NCI-H187 (cell line): ENCODE measurements around the gene CKAP2L.

Experiments
- DNase-seq, 2 experiments: peaks; one replicate each; lab custom pipeline; 2025; lab: John Stamatoyannopoulos, UW

CKAP2L gene

DNA sequence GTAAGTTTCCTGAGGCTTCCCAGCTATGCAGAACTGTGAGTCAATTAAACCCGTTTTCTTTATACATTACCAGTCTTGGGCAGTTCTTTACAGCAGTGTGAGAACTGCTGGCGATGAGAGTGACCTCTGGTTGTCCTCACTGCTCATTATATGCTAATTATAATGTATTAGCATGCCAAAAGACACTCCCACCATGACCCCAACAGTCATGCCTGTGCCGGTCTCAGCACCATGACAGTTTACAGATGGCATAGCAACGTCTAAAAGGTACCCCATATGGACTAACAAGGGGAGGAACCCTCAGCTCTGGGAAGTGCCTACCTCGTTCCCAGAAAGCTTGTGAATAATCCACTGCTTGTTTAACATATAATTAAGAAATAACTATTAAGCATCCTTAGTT, 28.0 kb upstream of the CKAP2L start:
- no peak for DNase-seq

- no peak for DNase-seq
These were observed 27.4 kb upstream of the CKAP2L start for GRCh38 chr2:112791693-112792230.

DNA sequence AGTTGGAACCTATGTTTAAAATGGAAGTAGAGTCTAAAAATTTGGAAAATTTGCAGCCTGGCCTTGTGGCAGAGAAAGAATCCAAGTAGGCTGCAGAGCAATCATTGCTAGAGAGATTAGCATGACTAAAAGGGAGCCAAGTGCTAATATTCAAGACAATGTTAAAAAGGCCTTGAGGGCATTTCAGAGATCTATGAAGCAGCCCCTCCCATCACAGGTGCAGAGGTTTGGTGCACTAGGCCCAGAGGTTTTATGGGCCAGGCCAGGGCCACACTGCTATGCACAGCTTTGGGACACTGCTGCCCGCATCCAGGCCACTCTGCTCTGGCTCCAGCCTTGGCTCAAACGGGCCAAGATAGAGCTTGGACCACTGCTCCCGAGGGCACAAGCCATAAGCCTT, 26.6 kb upstream of the CKAP2L start:
- DNase-seq = no peak

GRCh38 chr2:112790305-112790704, 25.9 kb upstream of the CKAP2L start:
- no peak for DNase-seq

- no peak for DNase-seq
These were observed 24.8 kb upstream of the CKAP2L start for GRCh38 chr2:112789186-112789585.

GRCh38 chr2:112788653-112789052, 24.2 kb upstream of the CKAP2L start:
- no peak for DNase-seq

- no peak for DNase-seq
These were observed 23.5 kb upstream of the CKAP2L start for GRCh38 chr2:112787729-112788393.

DNA sequence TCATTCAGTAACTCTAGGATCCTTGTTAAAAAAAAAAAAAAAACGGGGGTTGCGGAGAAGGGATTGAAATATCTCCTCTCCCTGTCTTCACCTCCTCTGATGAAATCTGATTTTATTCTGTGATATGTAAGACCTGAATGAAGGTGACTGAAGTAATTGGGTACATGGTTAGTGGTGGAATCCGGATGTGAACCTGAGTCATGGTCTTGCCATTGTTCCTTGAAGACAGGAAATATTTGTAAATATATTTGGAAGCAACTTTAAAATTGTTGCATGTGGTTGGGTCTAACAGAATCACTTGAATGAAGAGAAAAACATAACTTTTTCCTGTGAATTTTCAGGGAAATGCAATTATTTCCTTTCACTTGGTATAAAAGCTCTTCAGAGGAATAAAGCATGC, 22.9 kb upstream of the CKAP2L start:
- DNase-seq = no peak

DNA sequence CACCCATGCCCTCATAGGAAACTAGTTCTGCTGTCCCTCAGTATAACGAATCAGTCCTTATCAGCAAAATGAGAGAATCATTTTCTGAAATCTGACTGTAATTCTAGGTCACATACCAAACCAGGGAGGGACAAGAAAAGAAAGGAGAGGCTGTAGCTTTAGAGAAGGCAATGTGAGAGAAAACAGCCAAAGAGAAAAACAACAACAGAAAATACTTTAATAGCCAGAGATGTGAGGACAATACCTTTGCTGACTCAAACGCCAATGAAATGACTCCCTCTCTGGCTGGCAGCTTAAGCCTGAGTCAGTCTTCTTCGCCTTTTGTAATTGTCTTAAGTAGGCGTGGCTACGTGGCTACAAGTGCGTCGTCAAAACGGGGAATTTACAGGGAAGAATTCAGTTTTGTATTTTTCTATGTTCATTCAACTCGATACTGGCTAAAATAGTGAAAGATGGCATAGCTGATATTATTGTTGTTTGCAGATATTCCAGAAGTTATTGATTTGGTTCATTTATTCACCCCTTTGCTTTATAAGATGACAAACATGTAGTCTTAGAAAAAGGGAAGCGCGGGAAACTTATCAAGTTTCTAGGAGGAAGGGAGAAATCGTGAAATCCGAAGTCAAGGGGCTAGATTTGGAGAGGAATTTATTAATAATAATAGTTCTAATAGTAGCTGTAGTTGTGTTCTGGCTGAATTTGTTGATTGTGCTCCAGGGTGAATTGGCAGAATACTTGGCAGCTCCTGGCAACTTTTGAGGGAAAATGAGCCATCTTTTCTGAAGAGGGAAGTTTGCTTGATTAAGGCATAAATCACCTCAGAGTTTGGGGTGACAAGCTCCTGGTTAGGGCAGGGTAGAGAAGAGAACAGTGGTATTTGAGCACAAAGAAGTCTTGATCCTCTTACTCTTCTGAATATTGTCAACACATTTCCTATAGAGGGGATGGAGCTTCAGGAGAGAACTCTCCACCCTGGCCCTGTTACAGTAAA, 20.1 kb upstream of the CKAP2L start, which contains the start of gene IL1A:
Gene IL1A, minus strand, starts transcription at position 295 of the 991 bp plus-strand sequence. CDS start 723 bp downstream, outside the sequence.
- DNase-seq = no peak

DNA sequence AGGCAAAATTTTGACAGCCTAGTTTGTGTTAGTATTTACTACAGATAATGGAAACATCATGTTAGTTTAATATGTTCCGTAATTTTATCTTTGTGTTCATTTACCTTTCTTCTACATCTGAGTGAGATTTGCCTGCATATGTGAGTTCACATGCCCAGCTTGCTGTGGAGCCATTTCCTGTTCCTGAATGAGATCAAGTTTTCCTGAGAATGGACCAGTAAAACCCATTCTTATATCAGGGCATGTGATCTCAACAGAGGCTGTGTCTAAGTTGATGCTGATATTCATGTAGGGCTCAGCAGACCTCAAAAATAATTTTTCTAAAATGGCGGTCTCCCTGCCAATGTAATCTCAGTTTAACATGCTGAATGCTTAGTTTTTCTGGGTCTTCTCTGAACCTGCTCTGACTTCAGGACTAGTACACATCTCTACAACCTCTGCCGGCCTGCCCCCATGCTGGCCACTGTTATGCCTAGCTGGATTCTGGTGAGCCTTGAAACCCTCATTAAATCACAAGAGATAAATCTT, 18.8 kb upstream of the CKAP2L start:
- DNase-seq = no peak

- DNase-seq = no peak
These were observed 17.9 kb upstream of the CKAP2L start for GRCh38 chr2:112782234-112782799.

GRCh38 chr2:112779598-112779997, 15.2 kb upstream of the CKAP2L start:
- DNase-seq = no peak

DNA sequence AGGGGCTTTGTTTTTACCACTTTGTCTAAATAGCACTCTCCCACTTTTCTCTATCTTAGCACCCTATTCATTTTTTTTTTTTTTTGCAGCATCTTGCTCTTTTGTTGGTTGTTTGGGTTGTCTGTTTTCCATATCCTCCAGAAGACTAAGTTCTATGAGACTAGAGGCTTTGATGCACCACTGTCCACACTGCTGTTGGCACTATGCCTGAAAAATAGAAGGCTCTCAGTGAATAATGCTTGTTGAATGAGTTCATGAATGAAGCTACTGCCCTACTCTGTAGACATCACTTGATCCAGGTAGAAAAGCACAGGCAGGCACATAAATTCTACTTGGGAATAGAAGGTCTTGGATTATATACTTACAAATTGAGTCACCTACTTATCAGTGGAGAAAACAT, 12.6 kb upstream of the CKAP2L start:
- no peak for DNase-seq

DNA sequence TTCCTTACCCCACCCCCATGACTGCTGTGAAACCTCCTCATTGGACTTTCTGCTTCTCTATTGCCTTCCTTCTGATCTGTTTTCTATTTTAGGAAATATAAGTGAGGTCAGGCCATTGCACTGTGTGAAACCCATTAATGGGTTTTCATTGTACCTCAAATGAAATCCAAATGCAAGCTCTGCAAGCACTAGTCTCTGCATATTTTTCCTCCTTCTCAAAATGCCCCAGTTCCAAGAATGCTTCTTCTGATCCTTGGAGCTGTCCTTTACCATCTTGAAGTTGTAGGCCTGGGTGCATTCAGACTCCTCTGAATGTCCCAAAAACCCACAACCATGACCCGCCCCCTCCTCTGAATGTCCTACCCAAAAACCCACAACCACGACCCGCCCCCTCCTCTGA, 11.7 kb upstream of the CKAP2L start:
- no peak for DNase-seq

GRCh38 chr2:112774536-112775285, 10.3 kb upstream of the CKAP2L start:
- no peak for DNase-seq

GRCh38 chr2:112773556-112773955, 9.1 kb upstream of the CKAP2L start:
- no peak for DNase-seq

GRCh38 chr2:112772911-112773475, 8.6 kb upstream of the CKAP2L start:
- no peak for DNase-seq

GRCh38 chr2:112772322-112772721, 7.9 kb upstream of the CKAP2L start:
- no peak for DNase-seq

GRCh38 chr2:112768432-112768831, 4.0 kb upstream of the CKAP2L start:
- no peak for DNase-seq

GRCh38 chr2:112767693-112768330, 3.4 kb upstream of the CKAP2L start:
- no peak for DNase-seq

- no peak for DNase-seq
These were observed 842 bp upstream of the CKAP2L start for GRCh38 chr2:112765251-112765650.
